ENCODE data around the gene SMARCC2.
"Not testable (repeated sequence)": the region's sequence is repeated elsewhere in the genome, so short reads cannot be mapped to it uniquely, and the experiment has no call there.

Gene SMARCC2

DNA sequence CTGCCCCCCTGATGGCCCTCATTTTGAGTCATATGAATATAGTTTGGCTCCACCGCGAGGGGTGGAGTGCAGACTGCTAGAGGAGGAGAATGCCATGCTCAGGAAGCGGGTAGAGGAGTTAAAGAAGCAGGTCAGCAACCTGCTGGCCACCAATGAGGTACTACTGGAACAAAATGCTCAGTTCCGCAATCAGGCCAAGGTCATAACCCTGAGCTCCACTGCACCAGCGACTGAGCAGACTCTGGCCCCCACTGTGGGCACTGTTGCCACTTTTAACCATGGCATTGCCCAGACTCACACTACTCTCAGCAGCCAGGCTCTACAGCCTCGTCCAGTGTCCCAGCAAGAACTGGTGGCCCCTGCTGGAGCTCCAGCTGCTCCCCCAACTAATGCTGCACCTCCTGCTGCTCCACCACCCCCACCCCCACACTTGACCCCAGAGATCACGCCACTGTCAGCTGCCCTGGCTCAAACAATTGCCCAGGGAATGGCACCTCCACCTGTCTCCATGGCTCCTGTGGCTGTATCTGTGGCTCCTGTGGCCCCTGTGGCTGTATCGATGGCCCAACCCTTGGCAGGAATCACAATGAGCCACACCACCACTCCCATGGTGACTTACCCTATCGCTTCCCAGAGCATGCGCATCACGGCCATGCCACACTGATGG lies 67.9 kb downstream of the SMARCC2 start:
- DNase-seq (ENCODE audit: low read depth): no peak

DNA sequence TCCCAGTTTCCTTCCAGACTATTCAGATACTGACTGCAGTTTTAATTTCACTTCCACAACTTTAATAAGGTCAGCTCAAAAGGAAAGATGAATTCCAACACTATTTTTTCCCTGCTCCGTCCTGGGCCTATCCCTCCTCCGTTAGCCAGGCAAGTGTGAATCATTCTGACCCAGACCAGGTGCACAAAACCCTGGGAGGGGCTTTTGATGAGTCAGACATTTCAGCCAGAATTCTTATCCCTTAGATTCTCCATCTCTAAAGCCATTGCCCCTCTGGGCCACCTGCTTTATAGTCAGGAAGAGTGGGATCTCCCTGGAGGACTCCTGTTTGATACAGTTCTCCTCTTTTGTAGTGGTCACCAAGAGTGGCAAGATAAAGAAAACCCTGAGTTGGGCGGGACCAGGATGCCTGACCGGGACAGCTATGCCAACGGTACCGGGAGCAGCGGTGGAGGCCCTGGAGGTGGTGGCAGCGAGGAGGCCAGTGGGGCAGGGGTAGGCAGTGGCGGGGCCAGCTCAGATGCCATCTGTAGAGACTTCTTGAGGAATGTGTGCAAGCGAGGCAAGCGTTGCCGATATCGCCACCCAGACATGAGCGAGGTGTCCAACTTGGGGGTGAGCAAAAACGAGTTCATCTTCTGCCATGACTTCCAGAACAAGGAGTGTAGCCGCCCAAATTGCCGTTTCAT lies 69.0 kb downstream of the SMARCC2 start:
- DNase-seq (ENCODE audit: low read depth): no peak

DNA sequence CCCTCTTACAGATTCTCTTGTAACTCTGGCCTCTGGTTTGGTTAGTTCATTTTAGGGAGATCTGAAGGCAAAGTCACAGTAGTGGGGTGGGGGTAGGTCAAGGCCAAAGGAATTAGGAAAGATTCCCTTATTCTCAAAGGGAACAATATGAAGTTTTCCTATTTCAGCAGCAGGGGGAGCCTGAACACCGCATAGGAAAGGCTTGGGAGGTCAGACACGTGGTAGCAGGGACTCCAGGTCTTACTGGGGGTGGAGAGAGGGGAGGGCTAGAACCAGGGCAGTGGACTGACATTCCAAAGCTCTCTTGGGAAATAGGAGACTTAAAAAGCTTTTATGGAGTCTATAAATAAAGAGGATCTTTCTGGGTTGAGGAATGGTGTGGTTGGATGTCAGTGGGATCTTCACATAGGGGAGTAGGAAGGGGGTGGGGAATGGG lies 69.9 kb downstream of the SMARCC2 start:
- peak; percentile 51 for DNase-seq (ENCODE audit: low read depth)

DNA sequence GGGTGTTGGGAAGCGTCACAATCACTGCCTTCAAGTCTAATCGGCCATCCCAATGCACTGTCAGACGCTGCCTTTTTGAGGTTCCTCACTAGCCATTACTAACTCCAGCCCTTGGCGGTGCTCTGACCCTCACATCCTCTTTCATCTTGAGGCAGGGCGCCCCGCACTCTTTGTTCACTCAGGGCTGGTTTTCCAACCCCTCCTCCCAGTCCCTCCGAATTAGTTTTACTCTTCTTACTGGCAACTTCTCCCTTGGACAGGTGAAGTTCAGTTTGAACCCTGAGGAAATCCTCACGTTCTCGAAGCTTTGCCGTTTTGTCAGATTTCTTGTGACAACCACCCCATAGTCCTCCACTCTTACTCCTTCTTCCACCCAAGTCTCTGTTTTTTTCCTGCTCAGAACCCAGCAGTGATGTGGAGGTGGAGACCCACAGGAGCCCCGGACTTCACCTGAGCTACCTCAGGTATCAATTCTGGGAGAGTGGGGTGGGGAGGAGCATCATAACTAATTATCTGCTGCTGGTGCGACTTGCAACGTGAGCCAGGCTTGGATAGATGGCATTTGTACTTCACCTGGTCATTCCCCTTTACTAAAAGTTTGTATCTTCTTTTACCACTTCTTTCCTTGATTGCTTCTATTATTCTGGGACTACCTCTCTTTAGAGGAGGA lies 70.5 kb downstream of the SMARCC2 start:
- no peak for DNase-seq (ENCODE audit: low read depth)

DNA sequence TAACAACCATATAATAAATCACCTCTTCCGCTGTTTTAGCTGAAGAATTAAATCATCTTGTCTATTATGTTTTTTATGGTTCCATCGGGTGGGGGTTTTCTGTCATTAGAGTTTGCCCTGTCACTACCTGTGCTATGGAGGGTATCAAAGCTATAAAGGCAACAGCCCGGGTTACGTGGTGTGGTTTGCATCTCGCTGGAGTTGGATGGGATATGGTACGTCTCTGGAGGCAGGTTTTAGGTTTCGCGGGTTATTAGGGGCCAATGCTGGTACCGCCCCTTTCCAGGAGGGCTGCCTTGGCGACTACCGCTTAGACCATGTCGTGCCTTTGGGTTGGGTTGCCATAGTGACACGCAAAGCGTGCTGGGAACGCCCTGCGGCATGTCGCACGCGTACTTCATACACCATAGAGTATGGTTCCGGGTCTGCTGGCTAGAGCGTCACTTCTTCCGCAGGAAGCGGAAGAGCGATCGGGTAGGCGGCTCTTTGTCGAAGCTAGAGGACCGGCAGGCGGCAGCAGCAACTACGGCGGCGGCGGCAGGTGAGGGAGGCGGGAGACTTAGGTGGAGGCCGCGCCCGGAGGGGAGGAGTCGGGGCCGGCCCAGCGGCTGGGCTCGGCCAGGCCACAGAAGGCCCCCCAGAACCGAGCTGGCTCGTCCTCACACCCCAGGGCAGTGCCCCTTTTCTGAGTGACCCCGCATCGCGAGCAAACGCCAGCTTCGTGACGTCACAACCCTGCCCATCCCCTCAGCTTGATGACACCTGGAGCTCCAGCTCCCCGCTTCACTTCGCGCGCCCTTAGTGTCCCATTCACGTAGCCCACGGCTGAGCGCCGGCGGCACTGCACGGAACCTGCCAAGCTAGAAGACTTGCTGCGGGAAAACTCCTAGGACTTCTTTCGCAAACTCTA lies 71.2 kb downstream of the SMARCC2 start, which contains the start of gene ZC3H10:
TSS of gene ZC3H10 (plus strand) at position 489 of the 910 bp plus-strand sequence. CDS start 2,297 bp downstream, outside the sequence.
- DNase-seq (ENCODE audit: low read depth): peak; percentile 97

DNA sequence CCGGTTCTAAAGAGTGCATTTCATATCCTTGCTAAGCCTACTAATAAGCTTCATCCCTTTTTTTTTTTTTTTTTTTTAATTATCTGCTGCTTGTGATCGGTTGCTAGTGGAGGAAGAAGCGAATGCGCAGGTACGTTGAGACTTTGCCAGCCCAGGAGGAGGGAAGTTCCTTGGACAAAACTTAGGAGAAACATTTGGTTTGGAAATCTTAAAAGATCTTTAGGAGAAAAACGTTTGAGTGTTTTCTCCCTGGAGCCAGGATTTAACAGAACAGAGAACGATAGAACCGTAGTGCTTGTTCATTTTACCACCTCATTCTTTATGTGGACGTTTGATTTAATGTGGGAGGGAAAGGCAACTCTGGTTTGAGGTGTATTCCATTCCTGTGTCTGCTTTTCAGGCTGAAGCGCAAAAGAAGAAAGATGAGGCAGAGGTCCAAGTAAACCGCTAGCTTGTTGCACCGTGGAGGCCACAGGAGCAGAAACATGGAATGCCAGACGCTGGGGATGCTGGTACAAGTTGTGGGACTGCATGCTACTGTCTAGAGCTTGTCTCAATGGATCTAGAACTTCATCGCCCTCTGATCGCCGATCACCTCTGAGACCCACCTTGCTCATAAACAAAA lies 72.1 kb downstream of the SMARCC2 start:
- DNase-seq (ENCODE audit: low read depth): not testable (repeated sequence)

DNA sequence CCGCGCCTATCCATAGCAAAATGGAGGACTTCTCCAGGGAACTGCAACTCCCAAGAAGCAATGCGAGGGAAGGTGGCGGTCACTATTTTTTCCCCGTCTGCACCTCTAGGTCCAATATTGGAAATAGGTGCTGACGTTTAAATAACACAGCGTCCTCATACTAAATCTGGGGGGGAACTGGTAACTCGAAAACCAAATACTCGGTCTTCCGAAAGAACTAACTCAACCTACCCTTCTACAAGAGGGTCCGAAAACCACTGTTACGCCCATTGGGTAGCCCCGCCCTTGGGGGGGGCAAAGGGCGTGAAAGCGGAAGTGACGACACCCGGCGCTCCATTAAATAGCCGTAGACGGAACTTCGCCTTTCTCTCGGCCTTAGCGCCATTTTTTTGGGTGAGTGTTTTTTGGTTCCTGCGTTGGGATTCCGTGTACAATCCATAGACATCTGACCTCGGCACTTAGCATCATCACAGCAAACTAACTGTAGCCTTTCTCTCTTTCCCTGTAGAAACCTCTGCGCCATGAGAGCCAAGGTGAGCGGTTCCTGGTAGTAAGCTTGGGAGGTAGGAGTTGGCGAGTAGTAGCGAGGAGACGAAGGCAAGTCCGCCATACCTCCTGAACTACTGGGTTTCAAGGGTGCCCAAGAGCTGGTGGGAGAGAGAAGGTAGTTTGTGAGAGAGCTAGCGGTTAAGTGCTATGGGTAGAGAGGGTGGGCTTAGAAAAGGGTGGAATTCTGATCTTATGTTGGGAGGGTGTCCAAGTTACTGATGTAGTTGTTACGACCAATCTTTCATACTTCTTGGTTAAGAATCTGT lies 72.8 kb downstream of the SMARCC2 start, which contains the start of gene RPL41:
TSS of gene RPL41 (plus strand) at position 367 of the 815 bp plus-strand sequence.
- peak; percentile 88 for DNase-seq (ENCODE audit: low read depth)

DNA sequence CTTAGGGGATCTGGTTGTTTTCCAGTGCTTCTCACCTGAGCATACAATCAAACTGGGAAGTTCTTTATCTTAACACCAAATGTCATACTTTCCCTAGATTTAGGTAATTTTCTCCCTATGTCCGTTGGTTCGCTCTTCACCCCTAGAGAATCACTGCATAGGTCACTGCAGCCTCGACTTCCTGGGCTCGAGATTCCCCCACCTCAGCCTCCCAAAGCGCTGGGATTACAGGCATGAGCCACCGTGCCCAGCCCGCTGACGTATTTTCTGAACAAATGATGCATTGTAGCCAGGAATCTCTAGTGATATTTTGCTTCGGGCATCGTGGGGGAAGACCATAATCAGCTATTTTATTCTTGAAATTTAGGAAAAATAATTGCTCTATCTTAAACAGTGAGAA lies 74.0 kb downstream of the SMARCC2 start:
- DNase-seq (ENCODE audit: low read depth): no peak

DNA sequence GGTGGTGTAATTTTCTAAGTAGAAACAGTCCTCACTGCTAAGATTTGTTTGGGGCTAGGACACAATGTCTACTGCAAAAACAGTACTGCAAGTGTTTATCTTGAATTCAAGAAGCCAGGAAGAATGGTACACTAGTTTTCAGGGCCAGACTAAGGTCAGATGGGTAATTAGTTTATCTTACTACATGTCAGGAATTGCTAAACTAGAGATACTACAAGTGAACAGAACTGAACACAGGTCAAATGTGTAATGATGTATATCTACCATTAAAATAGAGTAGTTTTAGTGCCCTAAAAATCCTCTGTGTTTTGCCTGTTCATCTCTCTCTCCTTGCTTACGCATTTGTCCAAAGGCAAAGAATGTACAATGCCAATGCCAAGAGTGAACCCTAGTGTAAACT lies 75.2 kb downstream of the SMARCC2 start:
- no peak for DNase-seq (ENCODE audit: low read depth)

Data from stimulated activated CD4-positive, alpha-beta T cell treated with anti-CD3 and anti-CD28 coated beads, Interleukin-2, amount 100 ng/mL, for 4 hours (primary cell).